Activated T-helper 1 cell treated with anti-CD3 and anti-CD28 coated beads, Interleukin-2, amount 50 U/mL, for 16 hours (primary cell): ENCODE results near the gene MMP26.

ENCODE experiments used
- DNase-seq, 2 donors: peaks; one replicate each; pipeline ENCODE4 v3.0.0-alpha.2; 2020; ENCODE audit warnings: low read depth in 1 of 2, low spot score in 1 of 2

The MMP26 gene

GRCh38 chr11:4704054-4704789 is at the start of gene MMP26:
MMP26 (plus strand) TSS chr11:4704784.
- DNase-seq, result no peak

GRCh38 chr11:4658629-4659445 is 45.7 kb upstream of the MMP26 start:
- no peak for DNase-seq

DNA sequence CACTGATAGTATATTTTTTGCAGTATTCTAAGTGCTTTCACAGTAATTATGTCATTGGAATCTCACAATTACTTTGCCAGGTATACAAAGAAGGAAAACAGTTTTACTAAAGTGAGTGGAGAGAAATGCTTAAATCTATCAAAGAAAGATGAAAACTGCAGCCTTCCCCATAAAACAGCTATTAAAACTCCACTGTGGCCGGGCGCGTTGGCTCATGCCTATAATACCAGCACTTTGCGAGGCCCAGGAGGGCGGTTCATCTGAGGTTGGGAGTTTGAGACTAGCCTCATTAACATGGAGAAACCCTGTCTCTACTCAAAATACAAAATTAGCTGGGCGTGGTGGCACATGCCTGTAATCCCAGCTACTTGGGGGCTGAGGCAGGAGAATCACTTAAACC is 41.7 kb upstream of the MMP26 start:
- DNase-seq, result no peak

- no peak for DNase-seq
These were observed 40.4 kb upstream of the MMP26 start for GRCh38 chr11:4664183-4664582.

DNA sequence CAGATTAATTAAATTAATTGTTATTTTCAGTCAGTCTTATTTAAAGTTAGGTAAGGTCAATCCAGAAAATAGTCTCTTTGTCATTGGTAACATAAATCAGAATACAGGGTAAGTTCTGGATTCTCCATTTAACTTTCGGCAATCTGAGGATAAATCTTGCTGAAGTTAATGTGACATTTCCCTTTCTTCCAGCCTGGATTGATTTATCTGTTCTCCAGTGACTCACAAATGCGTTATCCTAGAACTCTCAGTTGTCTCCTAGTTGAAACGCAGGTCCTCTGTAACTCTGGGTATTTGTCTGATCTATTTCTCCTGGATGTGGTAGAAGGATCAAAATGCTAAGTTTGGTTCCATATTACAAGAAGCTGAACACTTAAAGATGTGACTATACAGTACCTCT is 39.8 kb upstream of the MMP26 start:
- DNase-seq, result no peak

DNA sequence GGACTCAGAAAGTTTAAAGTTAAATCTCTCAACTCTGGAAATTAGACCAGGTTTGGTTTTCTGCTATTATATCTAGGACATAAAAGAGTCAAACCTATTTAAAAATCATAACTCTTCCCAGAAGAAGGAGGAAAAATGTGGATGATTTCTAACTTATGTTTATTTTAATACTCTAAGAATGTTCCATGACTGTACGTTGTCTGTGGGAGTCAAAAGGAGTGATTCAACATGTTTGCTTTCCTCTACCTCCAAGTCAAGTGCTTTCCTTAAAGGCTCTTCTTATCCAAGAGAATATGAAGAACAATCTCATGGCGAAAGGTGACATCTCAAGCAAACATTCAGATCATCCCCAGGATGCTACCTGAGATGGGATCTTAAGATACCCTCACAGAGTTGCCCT is 39.2 kb upstream of the MMP26 start:
- no peak for DNase-seq

DNA sequence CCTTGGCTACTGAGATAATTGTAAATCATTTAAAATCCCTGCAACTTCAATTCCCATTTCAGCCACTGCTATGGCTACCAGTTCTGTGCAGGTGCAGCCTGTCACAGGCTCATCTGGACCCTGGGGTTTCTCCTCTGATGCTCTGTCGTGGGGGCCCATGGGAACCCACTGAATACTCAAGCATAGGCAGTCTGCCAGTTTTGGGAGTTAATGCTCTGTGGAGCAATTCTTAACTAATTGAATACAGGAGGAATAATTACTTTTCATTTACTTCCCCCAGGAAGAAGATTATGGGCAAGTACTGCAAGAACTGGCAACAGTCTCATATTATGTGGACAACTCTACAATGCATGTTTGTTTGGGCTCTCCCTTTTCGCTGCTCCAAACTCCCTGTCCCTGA is 32.8 kb upstream of the MMP26 start:
- no peak for DNase-seq

- DNase-seq, result no peak
These were observed 32.1 kb upstream of the MMP26 start for GRCh38 chr11:4672470-4672869.

DNA sequence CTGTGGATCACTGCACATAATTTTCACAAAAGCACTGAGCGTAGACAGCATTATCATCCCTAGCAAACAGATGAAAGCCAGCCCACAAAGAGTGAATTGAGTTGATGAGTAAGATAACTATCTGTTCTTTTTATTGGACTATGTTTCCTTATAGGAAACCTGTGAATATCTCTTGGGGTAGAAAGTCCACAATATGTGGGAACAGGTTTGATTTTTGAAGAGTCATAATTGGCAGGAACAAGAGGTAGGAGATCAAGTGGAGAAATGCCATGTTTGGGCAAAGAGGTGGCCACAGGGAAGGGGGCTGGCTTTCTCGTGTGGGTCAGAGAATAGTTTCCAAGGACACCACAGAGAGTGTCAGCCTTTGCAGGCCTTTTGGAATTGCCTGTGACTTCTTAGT is 30.8 kb upstream of the MMP26 start:
- DNase-seq, result no peak

GRCh38 chr11:4677948-4678347 is 26.6 kb upstream of the MMP26 start:
- DNase-seq, result no peak

DNA sequence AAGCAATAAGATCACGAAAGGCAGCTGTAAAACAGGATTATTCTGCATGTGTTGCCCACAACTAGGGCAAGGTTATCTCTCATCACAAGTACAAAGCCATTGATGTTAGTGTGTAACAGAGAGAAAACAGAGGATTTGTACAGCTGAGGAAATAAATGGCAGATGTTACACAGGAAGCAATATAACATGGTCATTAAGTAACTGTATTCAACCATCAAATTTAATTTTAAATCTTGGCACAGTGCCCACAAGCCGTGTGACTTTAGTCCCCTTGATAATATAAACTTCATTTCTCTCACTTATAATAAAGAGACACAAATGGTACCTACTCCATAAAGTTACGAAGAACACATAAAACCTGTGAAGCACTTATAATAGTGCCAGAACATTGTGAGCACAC is 24.2 kb upstream of the MMP26 start:
- DNase-seq, result no peak

- DNase-seq, result no peak
These were observed 21.8 kb upstream of the MMP26 start for GRCh38 chr11:4682623-4683419.

GRCh38 chr11:4684631-4685285 is 19.8 kb upstream of the MMP26 start:
- no peak for DNase-seq

GRCh38 chr11:4695442-4695841 is 9.1 kb upstream of the MMP26 start:
- no peak for DNase-seq

- DNase-seq, result no peak
These were observed 7.0 kb upstream of the MMP26 start, which contains the start of gene OR51E2 for GRCh38 chr11:4697585-4697984. OR51E2 (minus strand) TSS chr11:4697853; CDS start chr11:4682711, 15,142 bp downstream.

DNA sequence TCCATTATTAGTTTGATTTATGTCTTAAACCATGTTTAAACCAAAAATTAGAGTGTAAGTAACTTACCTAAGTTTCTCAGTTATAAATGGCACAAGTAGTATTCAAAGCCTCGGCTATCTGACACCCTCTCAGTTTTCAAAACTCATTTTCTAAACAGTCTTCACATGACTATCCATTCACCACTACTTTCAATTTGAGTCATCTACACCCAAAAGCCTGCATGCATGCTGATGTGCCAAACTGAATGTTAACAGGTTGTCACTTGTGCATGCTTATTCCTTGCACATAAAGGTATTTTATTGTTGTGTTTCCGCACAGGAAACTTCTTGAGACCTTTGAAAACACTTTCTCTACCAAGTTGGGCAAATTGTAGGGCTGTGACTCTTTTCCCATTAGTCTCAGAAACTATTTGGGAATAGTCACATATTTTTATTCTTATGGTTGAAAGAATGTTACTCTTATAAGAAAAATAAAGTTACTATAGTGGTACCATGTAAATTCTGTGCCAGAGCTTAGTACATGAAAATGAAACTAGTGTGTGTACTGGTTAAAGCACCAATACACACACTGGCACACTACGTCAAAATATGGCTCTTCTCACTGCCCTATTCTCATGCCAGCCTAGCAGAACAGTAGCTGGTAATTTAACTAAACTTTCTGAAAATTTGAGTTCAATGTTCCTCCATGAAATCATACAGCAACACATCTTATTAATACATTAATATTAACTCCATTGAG is 4.7 kb upstream of the MMP26 start:
- DNase-seq, result no peak

- DNase-seq, result no peak
These were observed 4.2 kb upstream of the MMP26 start for GRCh38 chr11:4700436-4700820.

GRCh38 chr11:4704790-4705334 is 278 bp downstream of the MMP26 start:
- no peak for DNase-seq

GRCh38 chr11:4713241-4713640 is 8.7 kb downstream of the MMP26 start:
- DNase-seq, result no peak

GRCh38 chr11:4714300-4714699 is 9.7 kb downstream of the MMP26 start:
- DNase-seq, result no peak
